Stimulated activated CD8-positive, alpha-beta memory T cell treated with anti-CD3 and anti-CD28 coated beads, Interleukin-4, amount 100 ng/mL, for 24 hours (primary cell): ENCODE results near the gene ASPHD2.
"Not testable (repeated sequence)": the region's sequence is repeated elsewhere in the genome, so short reads cannot be mapped to it uniquely, and the experiment has no call there.

Experiments used
- DNase-seq: peaks from one replicate; pipeline ENCODE4 v3.0.0-alpha.2; 2020; ENCODE audit warnings: low read depth

Gene ASPHD2

DNA sequence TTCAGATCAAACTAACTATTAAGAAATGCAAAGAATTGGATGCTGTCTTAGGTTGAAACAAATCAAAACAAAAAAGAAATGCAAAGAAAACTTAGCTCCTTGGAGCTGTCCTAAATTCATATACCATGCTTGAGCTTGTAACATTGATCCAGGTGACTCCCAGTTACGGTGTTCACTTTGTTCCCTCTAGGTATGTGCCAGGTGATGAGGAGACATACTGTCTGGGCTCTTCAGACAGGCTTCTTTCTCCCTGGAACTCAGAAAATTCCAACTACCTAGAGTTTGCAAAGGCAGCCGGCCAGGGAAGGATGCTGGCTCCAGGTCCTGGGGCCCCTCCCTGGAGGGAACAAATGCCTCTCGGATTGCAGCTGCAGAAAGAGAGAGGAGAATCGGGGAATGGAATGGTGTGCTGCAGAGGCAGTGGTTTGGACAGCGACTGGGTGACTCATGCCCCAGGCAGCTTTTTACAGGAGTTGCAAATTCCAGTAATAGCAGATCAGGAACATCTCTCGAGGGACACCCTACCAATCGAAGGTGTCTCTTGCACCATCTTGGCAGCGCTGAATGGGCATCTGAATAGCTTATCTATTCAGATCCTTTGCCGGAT is 12.3 kb upstream of the ASPHD2 start:
- no peak for DNase-seq

DNA sequence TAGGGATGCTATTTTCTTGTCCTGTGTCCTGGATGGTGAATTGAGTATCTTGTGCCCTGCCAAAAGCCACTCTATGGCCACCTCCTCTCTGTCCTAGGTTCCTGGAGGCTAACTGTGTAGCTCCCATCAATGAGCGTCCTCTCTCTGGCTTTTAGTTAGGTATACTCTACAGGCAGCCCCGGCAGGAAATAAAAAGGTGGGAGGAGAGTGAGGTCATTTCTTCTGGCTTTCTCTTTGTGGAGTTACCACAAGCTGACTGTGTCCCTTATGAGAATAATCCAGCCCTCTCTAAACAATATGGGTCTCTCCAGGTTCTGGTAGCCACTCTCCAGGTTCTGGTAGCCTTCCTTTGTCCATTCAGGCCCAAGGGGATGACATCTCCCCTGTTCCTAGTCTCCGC is 11.7 kb upstream of the ASPHD2 start:
- DNase-seq, result no peak

DNA sequence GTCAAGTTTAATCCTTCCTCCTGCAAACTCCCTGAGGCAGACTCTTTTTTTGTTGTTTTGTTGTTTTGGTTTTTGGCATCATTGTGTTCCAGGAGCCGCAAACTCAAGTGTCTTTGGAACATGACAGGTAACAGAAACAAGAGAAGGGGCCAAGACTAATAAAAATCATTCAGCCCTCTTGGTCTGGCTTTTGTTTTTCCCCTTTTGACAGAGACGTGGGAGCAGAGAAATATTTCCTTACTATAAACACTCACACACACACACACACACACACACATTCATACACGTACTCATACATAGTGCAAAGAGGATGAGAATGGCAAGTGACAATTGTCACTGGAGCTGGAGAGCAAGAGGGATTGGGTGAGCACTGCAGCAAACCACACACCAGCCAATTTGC is 10.4 kb upstream of the ASPHD2 start:
- DNase-seq, result no peak

DNA sequence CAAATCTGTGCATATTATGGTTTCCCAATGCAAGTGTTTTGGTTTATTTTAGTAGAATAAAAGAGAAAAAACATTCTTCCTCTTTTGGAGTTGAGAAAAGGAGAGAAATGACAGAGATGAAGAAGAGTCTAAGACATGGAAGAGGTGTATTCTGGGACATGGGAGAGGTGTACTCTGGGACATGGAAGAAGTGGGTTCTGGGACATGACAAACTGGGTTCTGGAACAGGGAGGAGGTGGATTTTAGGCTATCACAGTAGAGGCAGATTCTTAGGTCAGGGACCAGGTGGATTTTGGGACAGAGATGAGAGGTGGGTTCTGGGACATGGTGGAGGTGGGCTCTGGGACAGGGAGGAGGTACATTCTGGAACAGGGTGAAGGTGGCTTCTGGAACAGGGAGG is 2.1 kb upstream of the ASPHD2 start:
- no peak for DNase-seq

DNA sequence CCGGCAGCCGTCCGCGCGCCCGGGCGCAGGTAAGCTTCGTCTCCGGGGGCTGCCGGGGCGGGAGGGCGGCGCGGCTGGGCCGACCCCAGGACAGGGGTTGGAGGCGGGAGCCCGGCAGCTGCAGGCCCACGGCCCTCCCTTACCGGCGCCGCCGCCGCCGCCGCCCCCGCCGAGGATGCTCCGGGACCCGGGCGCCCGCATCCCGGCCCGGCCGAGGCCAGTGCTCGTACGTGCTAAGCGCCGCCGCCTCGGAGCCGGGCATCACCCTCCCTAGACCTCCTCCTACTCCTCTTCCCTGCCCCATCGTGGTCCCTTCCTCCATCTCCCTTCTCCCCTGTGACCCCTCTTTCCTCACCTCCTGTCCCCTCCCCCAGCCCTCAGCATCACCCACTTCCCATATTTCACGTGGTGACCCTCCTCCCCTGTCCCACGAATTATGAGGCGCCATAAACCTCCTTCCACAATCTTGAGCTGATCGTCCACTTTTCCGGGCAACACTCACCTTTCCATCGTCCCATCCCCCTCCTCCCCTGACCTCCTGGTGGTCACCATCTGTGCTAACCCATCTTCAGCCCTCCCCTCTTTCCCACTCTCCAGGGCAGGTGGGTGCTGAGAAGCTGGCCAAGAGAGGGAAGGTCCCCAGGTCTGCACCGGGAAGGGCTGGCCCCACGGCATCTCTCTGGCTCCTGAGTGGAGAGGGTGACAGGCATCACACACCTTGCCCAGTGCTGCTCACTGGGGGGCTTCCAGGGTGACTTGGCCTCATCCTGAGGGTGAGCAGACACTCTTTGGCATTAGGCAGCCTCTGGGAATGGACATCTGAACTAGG is 612 bp downstream of the ASPHD2 start:
- peak; percentile 1 for DNase-seq

DNA sequence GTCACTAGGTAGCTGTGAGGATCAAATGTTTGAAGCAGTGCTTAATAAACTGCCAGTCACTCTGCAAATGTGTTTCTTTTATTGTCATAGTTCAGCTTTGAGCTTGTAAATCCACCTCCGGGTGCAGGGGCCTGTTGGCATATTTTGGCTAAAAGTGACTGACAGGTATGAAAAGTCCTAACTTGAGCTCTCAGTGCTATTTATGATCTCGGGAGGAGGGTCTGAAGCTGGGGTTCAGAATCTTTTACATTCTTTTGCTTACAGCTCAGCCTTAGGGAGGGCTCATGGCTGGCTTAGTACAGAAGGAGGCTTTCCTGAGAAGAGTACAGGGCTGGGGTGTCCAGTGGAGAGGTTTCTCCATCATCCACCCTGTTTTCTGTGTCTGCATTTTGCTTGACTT is 1.5 kb downstream of the ASPHD2 start:
- DNase-seq, result no peak

DNA sequence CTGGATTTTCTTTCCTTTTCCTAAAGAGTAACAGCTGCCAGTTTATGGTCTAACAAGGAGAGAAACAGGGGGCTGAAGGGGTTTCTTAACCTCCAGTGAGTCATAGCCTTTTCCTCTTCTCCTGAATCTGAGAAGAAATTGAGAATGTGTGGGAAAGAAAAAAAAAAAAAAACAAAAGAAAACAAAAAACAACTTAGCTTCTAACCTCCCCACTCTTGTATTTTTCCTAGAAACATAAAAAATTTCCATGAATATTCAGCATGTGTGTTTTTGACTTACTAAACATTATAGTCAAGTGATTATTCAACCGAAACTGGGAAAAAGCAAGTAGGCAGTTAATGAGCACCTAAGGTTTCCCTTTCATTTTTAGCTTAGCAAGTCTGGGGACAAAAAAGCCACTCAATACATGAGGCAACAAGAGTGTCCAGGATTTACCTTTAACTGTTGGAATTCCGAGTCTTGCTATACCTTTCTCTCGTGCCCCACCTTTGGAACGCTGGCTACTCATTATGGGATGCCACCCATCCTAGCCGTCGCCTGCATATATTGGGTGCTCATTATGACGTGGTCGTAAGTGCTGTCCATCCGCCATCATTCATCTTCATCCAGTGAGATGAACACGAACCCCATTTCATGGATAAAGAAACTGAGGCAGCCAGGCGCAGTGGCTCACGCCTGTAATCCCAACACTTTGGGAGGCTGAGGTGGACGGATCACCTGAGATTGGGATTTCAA is 2.4 kb downstream of the ASPHD2 start:
- DNase-seq, result no peak

DNA sequence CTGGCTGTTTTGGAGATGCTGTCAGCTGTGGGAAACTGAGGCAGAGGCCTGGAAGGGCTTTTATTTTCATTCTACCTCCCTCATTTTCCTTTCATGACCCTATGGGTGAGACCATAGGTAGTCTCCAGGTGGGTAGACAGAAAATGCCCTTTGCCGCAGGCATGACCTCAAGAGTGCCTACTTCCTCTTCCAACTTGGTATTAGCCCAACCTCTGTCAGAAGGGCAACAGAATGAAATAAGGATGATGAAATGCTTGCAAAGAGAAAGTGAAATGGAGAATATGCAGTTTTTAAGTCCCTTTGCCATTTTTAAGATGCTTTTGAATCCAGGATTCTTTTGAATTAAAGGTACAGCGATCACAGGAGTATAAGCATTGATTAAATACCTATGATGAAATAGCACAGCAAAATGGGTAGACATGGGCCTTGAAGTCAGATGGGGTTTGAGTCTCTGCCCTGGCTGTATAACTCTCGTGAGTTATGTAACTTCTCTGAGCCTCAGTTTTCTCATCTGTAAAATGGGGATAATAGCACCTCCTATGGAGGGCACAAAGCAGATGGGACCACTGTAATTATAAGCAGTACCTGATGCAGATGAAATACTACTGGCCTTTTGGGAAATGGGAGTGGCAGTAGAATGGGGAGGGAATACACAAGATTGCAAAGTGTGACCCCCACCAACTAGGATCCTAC is 3.7 kb downstream of the ASPHD2 start:
- no peak for DNase-seq

DNA sequence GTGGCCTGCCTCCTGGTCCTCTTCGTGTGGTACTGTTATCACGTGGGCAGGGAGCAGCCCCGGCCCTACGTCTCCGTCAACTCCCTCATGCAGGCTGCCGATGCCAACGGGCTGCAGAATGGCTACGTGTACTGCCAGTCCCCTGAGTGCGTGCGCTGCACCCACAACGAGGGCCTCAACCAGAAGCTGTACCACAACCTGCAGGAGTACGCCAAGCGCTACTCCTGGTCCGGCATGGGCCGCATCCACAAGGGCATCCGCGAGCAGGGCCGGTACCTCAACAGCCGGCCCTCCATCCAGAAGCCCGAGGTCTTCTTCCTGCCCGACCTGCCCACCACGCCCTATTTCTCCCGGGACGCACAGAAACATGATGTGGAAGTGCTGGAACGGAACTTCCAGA is 4.7 kb downstream of the ASPHD2 start:
- no peak for DNase-seq

DNA sequence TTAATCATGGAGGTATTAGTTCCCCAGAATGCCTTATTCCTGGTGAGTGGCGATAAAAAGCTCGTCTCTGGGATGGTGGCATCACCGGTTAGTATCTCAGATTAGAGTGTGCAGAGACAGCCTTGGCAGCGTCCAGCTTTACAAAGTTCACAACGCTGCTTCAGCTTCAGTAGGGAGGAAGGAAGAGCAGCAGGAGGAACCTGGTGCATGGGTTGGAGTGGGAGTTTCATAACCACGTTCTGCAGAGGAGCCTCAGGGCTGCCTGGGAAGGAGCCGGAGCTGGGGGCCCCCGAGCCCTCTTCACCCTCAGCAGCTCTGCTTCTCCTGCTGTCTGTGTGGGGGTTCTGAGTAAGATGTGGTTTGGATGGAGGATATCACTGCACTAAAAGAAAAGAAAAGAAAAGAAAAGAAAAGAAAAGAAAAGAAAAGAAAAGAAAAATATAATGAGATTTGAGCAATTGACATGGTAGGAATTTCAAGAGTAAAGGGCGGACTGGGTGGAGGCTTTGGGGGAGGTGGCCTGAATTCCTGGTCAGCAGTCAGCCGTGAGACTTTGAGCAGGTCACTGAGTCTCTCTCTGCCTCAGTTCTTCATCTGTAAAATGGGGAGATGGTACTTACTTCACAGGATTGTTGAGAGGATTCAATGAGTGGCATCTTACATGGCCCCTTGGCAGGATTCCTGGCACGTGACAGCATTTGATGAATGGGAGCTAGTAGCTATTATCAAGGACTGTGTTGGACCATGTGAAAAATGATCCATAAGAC is 6.5 kb downstream of the ASPHD2 start:
- no peak for DNase-seq

DNA sequence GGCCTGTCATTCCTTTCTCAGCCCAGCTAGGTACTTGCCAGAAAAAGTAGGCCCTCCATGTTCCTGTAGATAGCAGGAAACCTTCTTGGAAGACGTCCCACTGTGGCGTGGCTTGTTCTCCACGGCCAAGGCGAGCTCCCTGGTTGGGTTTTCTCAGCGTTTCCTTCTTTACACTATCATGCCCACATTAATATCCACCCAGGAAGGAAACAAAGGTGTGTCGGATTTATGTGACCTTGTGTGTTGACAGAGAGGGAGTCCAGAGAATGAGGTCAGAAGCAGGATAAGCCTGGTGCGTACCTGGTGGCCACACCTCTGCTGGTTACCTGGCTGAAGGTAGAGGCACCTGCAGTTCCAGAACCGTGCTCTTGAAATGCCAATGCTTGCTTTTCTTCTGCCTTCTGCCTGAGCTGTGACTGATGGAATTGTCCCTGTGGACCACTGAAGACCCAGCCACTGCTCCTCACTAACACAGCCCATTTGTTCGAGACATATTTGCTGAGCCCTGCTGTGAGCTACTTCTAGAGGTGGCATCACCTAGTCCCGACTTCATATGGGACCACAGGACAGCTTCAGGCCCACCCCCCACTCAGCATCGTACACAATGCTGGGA is 7.9 kb downstream of the ASPHD2 start:
- no peak for DNase-seq

DNA sequence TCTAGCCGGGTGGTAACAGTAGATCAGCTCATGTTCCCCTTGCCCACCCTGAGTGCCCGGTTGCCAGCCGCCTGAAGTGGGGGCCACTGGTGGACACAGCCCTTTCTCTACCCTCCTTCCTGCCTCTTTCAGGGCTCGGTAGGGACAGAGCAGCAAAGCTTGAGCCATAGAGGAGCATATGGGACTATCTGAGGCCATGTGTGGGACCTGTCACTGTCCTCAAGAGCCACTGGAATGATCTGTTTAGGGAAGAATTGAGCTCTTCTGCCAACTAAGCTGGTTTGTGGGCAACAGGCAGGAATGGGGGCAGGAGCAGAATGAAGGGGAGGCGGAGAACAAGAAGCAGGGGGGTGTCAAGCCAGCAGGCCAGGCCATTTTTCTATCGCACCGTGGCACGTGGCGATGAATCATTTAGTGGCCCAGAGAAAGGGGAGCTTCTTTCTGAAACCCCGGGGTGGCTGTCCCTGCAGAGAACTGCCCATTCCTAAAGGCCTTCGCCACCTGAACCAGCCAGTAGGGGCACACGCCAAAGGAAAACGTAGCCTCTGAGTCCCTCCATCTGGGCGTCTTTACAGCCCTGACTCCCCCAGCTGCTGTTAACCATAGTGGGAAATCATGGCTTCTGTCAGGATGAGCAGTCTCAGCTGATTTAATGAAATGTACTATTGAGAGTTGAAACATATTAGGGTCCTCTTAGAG is 8.8 kb downstream of the ASPHD2 start:
- DNase-seq, result no peak

DNA sequence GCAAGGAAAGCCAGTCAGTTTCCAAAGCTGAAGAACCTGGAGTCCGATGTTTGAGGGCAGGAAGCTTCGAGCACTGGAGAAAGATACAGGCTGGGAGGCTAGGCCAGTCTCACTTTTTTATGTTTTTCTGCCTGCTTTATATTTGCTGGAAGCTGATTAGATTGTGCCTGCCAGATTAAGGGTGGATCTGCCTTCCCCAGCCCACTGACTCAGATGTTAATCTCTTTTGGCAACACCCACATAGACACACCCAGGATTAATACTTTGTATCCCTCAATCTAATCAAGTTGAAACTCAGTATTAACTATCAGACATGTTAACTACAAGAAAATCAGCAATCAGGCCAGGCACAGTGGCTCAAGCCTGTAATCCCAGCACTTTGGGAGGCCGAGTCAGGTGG is 9.7 kb downstream of the ASPHD2 start:
- not testable (repeated sequence) for DNase-seq

DNA sequence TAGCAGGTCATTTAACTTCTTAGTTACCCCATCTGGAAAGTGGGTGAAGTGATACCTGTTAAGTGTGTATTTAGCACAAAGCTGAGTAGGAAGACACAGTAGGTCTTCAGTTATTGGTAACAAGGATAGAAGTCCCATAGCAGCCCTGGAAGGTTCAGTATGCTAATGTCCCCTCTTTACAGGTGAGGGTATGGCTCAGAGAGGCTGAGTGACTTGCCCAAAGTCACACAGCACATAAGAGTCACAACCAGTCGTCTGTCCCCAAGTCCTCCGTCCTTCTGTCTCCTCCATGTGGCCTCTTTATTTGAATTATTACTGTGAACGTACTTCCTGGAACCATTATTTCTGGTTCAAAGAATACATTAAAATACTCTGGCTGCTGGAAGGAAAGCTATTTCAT is 10.5 kb downstream of the ASPHD2 start:
- no peak for DNase-seq

DNA sequence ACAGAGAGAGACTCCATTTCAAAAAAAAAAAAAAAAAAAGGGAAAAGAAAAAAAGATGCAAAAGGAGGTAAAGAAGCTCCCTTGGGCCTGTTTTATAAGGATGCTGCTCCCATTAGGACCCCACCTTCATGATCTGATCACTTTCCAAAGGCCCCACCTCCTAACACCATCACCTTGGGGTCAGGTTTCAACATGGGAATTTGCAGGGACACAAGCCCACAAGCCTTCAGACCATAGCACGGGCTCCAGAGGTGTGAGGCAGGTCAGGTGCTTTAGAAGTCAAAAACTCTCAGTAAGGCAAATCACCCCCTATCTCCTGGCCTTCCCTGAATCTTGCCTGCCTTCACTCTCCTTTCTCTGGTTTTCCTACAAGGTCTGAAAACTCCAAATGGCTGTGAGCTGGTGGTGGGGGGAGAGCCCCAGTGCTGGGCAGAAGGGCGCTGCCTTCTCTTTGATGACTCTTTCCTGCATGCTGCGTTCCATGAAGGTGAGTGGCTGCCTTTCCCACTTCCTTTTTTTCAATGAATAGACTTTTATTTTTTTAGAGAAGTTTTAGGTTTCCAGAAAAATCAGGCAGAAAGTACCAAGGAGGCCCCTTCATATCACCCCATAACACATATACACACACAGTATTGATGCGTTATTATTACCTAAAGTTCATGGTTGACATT is 13.2 kb downstream of the ASPHD2 start:
- DNase-seq, result no peak

DNA sequence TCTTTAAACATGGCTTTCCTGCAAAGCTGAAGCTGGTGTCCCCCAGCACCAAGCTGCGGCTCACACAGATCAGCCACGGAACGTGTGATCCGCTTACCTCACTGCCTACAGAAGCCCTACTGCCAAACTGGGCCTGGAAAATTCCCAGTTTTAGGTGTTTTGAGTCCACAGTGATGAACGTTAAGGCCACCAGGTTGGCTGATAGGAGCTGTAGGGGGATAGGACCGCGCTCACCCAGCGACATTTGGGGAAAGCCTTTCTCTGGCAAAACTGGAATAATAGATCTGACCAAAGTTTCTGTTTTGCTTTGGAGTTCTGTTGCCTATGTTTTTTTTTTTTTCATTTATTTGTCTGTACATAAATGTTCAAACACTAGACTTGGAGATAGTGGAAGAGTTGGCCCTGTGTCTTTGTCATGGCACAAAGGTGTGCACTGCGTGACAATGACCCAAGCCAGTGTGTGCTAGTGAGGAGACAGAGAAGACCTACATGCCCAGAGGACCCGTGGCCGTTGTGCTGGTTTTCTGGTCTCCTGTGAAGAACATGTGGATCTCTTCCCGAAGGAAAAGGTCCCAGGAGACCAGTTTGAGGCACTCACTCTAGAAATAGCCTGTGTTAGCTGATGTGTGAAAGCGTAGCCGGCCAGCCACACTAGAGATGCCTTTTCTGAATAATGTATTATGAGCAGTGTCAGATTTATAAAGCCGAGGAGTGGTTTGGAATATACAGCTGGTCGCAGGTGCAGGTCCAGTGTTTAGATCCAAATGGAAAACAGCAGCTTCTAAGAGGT is 15.0 kb downstream of the ASPHD2 start:
- no peak for DNase-seq

DNA sequence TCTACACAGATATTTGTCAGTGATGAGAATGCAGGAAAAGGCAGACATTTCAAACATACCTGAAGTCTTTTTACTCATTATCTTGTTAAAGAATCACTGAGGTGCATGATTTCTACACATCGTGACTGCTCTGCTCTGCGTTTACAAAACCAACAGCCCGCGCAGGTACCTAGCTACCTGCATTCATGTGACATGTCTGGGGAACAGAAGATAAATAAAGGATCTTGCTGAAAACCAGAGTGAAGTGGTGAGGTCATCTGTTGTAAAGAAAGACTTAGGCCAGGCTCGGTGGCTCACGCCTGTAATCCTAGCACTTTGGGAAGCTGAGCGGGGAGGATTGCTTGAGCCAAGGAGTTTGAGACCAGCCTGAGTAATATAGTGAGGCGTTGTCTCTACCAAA is 15.7 kb downstream of the ASPHD2 start:
- DNase-seq, result no peak

DNA sequence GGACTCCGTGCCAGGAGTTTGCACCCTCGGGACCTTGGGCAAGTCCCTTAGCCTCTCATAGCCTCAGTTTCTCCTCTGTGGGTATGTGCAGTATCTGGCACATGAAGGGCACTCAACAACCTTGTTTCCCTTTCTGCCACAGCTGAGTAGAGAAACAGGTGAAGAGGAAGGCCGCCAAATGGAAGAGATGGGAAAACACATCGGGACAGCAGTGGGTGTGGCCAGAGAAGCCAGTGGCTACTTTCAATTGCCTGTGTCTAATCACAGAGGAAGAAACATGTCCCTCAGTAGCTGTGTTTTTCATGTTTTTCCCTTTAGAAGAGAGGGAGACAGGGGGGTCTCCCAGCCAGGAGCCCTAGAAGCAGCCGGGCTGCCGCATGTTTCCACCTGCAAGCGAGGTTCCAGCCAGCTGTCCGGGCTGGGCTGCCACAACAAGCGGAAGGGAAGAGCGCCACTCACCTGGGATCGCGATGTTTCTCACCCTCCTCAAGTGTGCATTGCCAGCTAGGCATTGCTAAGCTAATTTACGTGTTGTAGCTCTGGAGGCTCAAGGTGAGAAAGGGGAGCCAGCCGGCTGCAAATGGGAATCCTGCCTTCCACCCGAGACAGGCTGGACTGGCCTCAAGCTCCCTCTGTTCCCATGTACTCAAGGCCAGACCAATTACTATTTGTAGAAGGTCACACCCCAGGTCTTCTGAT is 16.7 kb downstream of the ASPHD2 start:
- DNase-seq, result no peak
